ENCODE results near the gene MYH9.

DNA sequence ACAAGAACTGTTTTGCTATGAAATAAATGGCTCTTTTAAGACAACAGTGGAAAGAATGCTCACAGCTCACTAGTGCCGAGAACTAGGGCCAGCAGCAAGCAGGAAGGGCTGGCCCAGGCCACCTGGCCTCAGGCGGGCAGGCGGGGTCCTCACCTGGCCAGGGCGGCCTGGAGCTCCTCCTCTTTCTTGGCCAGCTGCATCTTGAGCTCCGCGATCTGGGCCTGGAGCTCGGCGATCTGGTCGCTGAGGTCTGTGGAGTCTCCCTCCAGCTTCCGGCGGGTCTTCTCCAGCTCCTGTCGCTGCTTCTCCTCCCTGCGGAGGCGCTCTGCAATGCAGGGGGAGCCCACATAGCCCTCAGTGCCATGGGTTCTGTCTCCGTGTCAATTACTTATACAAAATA, 91.1 kb downstream of the MYH9 start:
- TF ChIP-seq, protein P1, sequence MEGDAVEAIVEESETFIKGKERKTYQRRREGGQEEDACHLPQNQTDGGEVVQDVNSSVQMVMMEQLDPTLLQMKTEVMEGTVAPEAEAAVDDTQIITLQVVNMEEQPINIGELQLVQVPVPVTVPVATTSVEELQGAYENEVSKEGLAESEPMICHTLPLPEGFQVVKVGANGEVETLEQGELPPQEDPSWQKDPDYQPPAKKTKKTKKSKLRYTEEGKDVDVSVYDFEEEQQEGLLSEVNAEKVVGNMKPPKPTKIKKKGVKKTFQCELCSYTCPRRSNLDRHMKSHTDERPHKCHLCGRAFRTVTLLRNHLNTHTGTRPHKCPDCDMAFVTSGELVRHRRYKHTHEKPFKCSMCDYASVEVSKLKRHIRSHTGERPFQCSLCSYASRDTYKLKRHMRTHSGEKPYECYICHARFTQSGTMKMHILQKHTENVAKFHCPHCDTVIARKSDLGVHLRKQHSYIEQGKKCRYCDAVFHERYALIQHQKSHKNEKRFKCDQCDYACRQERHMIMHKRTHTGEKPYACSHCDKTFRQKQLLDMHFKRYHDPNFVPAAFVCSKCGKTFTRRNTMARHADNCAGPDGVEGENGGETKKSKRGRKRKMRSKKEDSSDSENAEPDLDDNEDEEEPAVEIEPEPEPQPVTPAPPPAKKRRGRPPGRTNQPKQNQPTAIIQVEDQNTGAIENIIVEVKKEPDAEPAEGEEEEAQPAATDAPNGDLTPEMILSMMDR (conservative IDR thresholded peaks at IDR 0.05; ENCODE audit: low read depth, low read length), result no peak
- TF ChIP-seq EZH2 (IDR thresholded peaks at IDR 0.05; ENCODE audit: borderline replicate concordance, low read depth, low read length, poor library complexity, severe bottlenecking), result no peak

All from A673 (cell line).